Fibroblast of villous mesenchyme (primary cell): ENCODE data around the gene RASSF7. TPM values are rescaled to one million over a fixed set of nuclear protein-coding genes. Genes with fewer than 3 reads are reported as not detected.

Experiments used
- DNase-seq: peaks from one replicate; pipeline ENCODE4 v3.0.0-alpha.2; 2010; ENCODE audit warnings: low read depth
- H3K4me3 ChIP-seq: 2 replicates; pipeline ENCODE4 v1.5.1; 2011; ENCODE audit warnings: low read depth, mild to moderate bottlenecking, low read length
- small RNA-seq: library from RNA; depleted of rRNA; stranded (forward); fragments of <200 nt; gene quantifications from one replicate; pipeline ENCODE3, GENCODE V24; 2012
- total RNA-seq: library from RNA; depleted of rRNA; stranded (reverse); fragments of >200 nt; gene quantifications from 2 replicates; pipeline ENCODE4 v1.2.3, GENCODE V29; 2012
- TF ChIP-seq, protein P1 (sequence below): IDR thresholded peaks from 2 replicates; pipeline ENCODE4 v1.5.1; 2012; ENCODE audit warnings: low read depth, mild to moderate bottlenecking, low read length; ENCODE audit not compliant: insufficient read depth

The RASSF7 gene
- total RNA-seq, 1 donor, result 15.5 TPM

DNA sequence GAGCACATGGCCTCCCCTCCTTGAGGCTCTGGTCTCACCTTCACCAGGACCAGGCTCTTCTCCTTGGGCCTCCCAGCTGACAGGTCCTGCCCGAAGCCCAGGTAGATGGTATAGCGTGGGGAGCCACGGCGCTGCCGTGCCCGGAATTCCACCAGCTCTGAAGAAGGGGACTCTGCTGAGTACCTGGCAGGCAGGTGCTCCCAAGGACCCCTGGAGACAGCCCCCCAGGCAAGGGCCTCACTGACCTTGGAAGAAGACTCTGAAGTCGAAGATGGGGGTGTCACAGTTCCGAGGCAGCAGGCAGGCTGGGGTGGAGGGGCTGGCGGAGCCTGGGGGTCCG, 52.2 kb downstream of the RASSF7 start:
- TF ChIP-seq, protein P1, sequence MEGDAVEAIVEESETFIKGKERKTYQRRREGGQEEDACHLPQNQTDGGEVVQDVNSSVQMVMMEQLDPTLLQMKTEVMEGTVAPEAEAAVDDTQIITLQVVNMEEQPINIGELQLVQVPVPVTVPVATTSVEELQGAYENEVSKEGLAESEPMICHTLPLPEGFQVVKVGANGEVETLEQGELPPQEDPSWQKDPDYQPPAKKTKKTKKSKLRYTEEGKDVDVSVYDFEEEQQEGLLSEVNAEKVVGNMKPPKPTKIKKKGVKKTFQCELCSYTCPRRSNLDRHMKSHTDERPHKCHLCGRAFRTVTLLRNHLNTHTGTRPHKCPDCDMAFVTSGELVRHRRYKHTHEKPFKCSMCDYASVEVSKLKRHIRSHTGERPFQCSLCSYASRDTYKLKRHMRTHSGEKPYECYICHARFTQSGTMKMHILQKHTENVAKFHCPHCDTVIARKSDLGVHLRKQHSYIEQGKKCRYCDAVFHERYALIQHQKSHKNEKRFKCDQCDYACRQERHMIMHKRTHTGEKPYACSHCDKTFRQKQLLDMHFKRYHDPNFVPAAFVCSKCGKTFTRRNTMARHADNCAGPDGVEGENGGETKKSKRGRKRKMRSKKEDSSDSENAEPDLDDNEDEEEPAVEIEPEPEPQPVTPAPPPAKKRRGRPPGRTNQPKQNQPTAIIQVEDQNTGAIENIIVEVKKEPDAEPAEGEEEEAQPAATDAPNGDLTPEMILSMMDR, result no peak
- DNase-seq, result no peak
- H3K4me3 ChIP-seq, result no peak overlapping the region

DNA sequence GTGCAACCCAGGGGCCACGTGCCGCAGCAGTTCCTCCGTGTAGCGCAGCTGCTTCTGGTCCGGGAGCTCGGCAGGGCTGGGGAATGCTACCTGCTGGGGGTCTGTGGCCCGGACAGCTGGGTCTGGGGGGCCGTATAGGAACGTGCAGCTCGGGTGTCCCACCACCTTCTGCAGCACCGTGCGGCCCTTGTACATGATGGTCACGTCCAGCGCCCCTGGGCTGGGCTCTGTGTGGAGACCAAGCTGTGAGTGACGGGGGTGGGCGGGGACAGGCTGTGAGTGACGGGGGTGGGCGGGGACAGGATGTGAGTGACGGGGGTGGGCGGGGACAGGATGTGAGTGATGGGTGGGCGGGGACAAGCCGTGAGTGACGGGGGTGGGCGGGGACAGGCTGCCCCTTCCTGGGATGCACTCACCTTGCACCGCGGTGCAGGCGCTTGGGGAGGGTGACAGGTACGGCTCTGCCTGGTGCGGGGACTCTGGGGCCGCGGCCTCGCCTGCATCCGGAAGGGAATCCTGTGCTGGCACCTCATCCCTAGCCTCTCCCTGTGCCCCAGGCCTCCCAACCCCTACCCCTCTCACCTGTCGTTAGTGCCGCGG, 52.7 kb downstream of the RASSF7 start:
- TF ChIP-seq, protein P1, result no peak
- peak; percentile 30 for DNase-seq
- no peak overlapping the region for H3K4me3 ChIP-seq

Small RNA genes within 50 kb of the gene (small RNA-seq; reads per million reads assigned to genes)
- 35.7 reads per million, percentile 95 among the genes with 10 or more reads in this experiment for gene MIR210

Other genes with a start within 250 kb of the RASSF7 start
- gene IFITM1, start 246.9 kb upstream of the RASSF7 start, total RNA-seq, result 76.4 and 117 TPM in 2 replicates
- 83.3 and 94.1 TPM in 2 replicates for gene IFITM3, start 240.1 kb upstream of the RASSF7 start, total RNA-seq
- 0.43 and 1.3 TPM in 2 replicates for gene B4GALNT4, start 191.5 kb upstream of the RASSF7 start, total RNA-seq
- gene PKP3, start 166.8 kb upstream of the RASSF7 start, total RNA-seq, result 2.2 and 2.6 TPM in 2 replicates
- gene SIGIRR, start 146.0 kb upstream of the RASSF7 start, total RNA-seq, result 10.8 and 14.5 TPM in 2 replicates
- not detected in 2 replicates for gene ANO9, start 119.0 kb upstream of the RASSF7 start, total RNA-seq
- gene PTDSS2, start 110.7 kb upstream of the RASSF7 start, total RNA-seq, result 31.5 and 34.8 TPM in 2 replicates
- 259 and 276 TPM in 2 replicates for gene RNH1, start 53.7 kb upstream of the RASSF7 start, total RNA-seq
- gene HRAS, start 25.4 kb upstream of the RASSF7 start, total RNA-seq, result 36.7 and 47.0 TPM in 2 replicates
- gene LRRC56, start 23.4 kb upstream of the RASSF7 start, total RNA-seq, result 0.43 and 0.64 TPM in 2 replicates
- gene LMNTD2, start 232 bp upstream of the RASSF7 start, total RNA-seq, result 1.6 and 2.2 TPM in 2 replicates
- 29.4 and 38.7 TPM in 2 replicates for gene PHRF1, start 15.5 kb downstream of the RASSF7 start, total RNA-seq
- 7.7 and 8.2 TPM in 2 replicates for gene IRF7, start 55.0 kb downstream of the RASSF7 start, total RNA-seq
- gene CDHR5, start 64.0 kb downstream of the RASSF7 start, total RNA-seq, result not detected in 2 replicates
- not detected in 2 replicates for gene SCT, start 66.2 kb downstream of the RASSF7 start, total RNA-seq
- not detected in 2 replicates for gene DRD4, start 76.3 kb downstream of the RASSF7 start, total RNA-seq
- 33.7 and 33.8 TPM in 2 replicates for gene DEAF1, start 134.3 kb downstream of the RASSF7 start, total RNA-seq
- 13.0 and 16.8 TPM in 2 replicates for gene TMEM80, start 134.8 kb downstream of the RASSF7 start, total RNA-seq
- 42.5 and 55.3 TPM in 2 replicates for gene EPS8L2, start 145.3 kb downstream of the RASSF7 start, total RNA-seq
- gene TALDO1, start 186.5 kb downstream of the RASSF7 start, total RNA-seq, result 142 and 148 TPM in 2 replicates
- 26.3 and 44.8 TPM in 2 replicates for gene GATD1, start 216.5 kb downstream of the RASSF7 start, total RNA-seq
- 0.43 and 0.64 TPM in 2 replicates for gene CEND1, start 229.1 kb downstream of the RASSF7 start, total RNA-seq
- 12.6 and 16.8 TPM in 2 replicates for gene SLC25A22, start 237.3 kb downstream of the RASSF7 start, total RNA-seq
- 5.5 and 7.8 TPM in 2 replicates for gene PIDD1, start 244.3 kb downstream of the RASSF7 start, total RNA-seq
- 220 and 278 TPM in 2 replicates for gene RPLP2, start 249.0 kb downstream of the RASSF7 start, total RNA-seq